GM12872 (cell line): ENCODE measurements around the gene OR2Z1.

Experiments
- CTCF ChIP-seq: IDR thresholded peaks from 3 replicates; pipeline ENCODE4 v1.5.1; 2011; ENCODE audit warnings: low read depth, mild to moderate bottlenecking, low read length, moderate library complexity; ENCODE audit not compliant: insufficient read depth

OR2Z1 gene

GRCh38 chr19:8682931-8683330 is 38.5 kb upstream of the OR2Z1 start:
- no peak for TF ChIP-seq CTCF

- no peak for TF ChIP-seq CTCF
These were observed 37.2 kb upstream of the OR2Z1 start for GRCh38 chr19:8684001-8684902.

- TF ChIP-seq CTCF, result no peak
These were observed 34.9 kb upstream of the OR2Z1 start for GRCh38 chr19:8686549-8686948.

GRCh38 chr19:8688930-8689329 is 32.5 kb upstream of the OR2Z1 start:
- TF ChIP-seq CTCF, result no peak

GRCh38 chr19:8690753-8691539 is 30.5 kb upstream of the OR2Z1 start:
- TF ChIP-seq CTCF, result no peak

- TF ChIP-seq CTCF, result no peak
These were observed 25.9 kb upstream of the OR2Z1 start for GRCh38 chr19:8695501-8695900.

GRCh38 chr19:8695911-8696310 is 25.5 kb upstream of the OR2Z1 start:
- TF ChIP-seq CTCF, result no peak
